OCI-LY7 (cell line): ENCODE data around the gene SFXN5. TPM values are rescaled to one million over a fixed set of nuclear protein-coding genes. Genes with fewer than 3 reads are reported as not detected.

Experiments
- BruUV-seq: library from RNA; stranded (reverse); fragments of 400-500 nt; replicated peaks from 2 replicates; lab custom pipeline; 2021; lab: Mats Ljungman, UMichigan
- CTCF ChIA-PET: fragments of 300-600 bp; sonication (Branson Sonifier 250); formaldehyde crosslinking; loops from one replicate; lab custom pipeline; 2022; ENCODE audit warnings: antibody characterized with exemption; ENCODE audit not compliant: unreplicated experiment; lab: Charles Lee
- POLR2A ChIA-PET: fragments of 300-600 bp; sonication (Branson Sonifier 250); formaldehyde crosslinking; loops from one replicate; lab custom pipeline; 2022; ENCODE audit warnings: antibody characterized with exemption; lab: Charles Lee
- DNase-seq: peaks from one replicate; pipeline ENCODE4 v3.0.0-alpha.2; 2015; ENCODE audit warnings: low spot score
- H2AFZ ChIP-seq: fragments of 200-600 bp; sonication (generic), shearing (Covaris generic); 2 replicates; pipeline ENCODE4 v1.6.1; 2014; ENCODE audit warnings: mild to moderate bottlenecking, antibody characterized with exemption, low read length, moderate library complexity
- H3K27ac ChIP-seq: fragments of 200-600 bp; sonication (generic); 2 replicates; pipeline ENCODE4 v1.5.1; 2014; ENCODE audit warnings: mixed run types, low read depth, mild to moderate bottlenecking, moderate library complexity, low read length, inconsistent platforms; ENCODE audit not compliant: poor library complexity, severe bottlenecking
- H3K36me3 ChIP-seq: fragments of 200-600 bp; sonication (generic); 2 replicates; pipeline ENCODE4 v1.6.1; 2014; ENCODE audit warnings: mild to moderate bottlenecking, antibody characterized with exemption, low read length, moderate library complexity, mixed read lengths; ENCODE audit not compliant: insufficient read depth
- H3K4me1 ChIP-seq: fragments of 200-600 bp; sonication (generic); 2 replicates; pipeline ENCODE4 v1.5.1; 2014; ENCODE audit warnings: mild to moderate bottlenecking, low read length; ENCODE audit not compliant: insufficient read depth, poor library complexity, severe bottlenecking
- H3K4me2 ChIP-seq: fragments of 200-600 bp; sonication (generic); 2 replicates; pipeline ENCODE4 v1.6.1; 2014; ENCODE audit warnings: mild to moderate bottlenecking, low read length
- H3K4me3 ChIP-seq: fragments of 200-600 bp; sonication (generic); 2 replicates; pipeline ENCODE4 v1.5.1; 2014; ENCODE audit warnings: mild to moderate bottlenecking, low read depth, low read length; ENCODE audit not compliant: poor library complexity, severe bottlenecking
- H3K79me2 ChIP-seq: fragments of 200-600 bp; sonication (generic); 2 replicates; pipeline ENCODE4 v1.6.1; 2016; ENCODE audit warnings: low read depth, mild to moderate bottlenecking, low read length, moderate library complexity, mixed read lengths; ENCODE audit not compliant: insufficient read depth
- H3K9me2 ChIP-seq: fragments of 200-600 bp; sonication (generic); 2 replicates; pipeline ENCODE4 v1.6.1; 2016; ENCODE audit warnings: mild to moderate bottlenecking, low read length, mixed read lengths; ENCODE audit not compliant: insufficient read depth
- H3K9me3 ChIP-seq: fragments of 200-600 bp; sonication (generic); 2 replicates; pipeline ENCODE4 v1.6.1; 2014; ENCODE audit warnings: mild to moderate bottlenecking, mixed run types, low read length, mixed read lengths
- H4K20me1 ChIP-seq: fragments of 200-600 bp; sonication (generic); 2 replicates; pipeline ENCODE4 v1.6.1; 2014; ENCODE audit warnings: mild to moderate bottlenecking, antibody characterized with exemption, low read length, moderate library complexity, mixed read lengths; ENCODE audit not compliant: insufficient read depth
- EZH2phosphoT487 ChIP-seq: fragments of 200-600 bp; sonication (generic); IDR thresholded peaks from 2 replicates; pipeline ENCODE4 v1.6.1; 2018; ENCODE audit warnings: low read depth, borderline replicate concordance, mild to moderate bottlenecking, mixed run types, antibody characterized with exemption, low read length, moderate library complexity, mixed read lengths
- intact Hi-C: fragments of 100-400 bp; cut with micrococcal nuclease; formaldehyde crosslinking; loops from one replicate; pipeline ENCODE4 v1.10.0; 2022; ENCODE audit not compliant: unreplicated experiment
- total RNA-seq, 2 experiments: library from RNA; depleted of rRNA in 1 of 2; stranded (reverse); fragments of >200 nt in 1 of 2; shearing (Covaris generic) in 1 of 2; gene quantifications; 2 replicates each; pipeline ENCODE4 v1.2.3, GENCODE V29; 2014 to 2022
- TF ChIP-seq, protein P1 (sequence below): fragments of 200-600 bp; sonication (generic); conservative IDR thresholded peaks from 2 replicates; pipeline ENCODE4 v1.5.1; 2014; ENCODE audit warnings: mild to moderate bottlenecking, antibody characterized with exemption, low read length, moderate library complexity, mixed read lengths

Gene SFXN5
- total RNA-seq, 2 experiments from 2014 or later = 4.5 to 10.5 TPM

- Histone ChIP-seq H3K36me3 (no peaks in the 10 kb centered on the region), H3K4me1 (no peaks in the 10 kb centered on the region), H3K27ac (no peak overlapping the region), H3K4me3 (no peak overlapping the region), H3K4me2 (no peak overlapping the region), H3K79me2 (no peaks in the 10 kb centered on the region), H3K9me2 (no peaks in the 10 kb centered on the region), H3K9me3 (no peaks in the 10 kb centered on the region), H4K20me1 (no peaks in the 10 kb centered on the region), H2AFZ (no peak overlapping the region)
- POLR2A ChIA-PET = interaction anchor here (0.6 to 1.6 kb wide), 2 partner anchors 261 to 756 kb away, joined by 3 to 4 read pairs; no protein-coding TSS in a partner anchor
- BruUV-seq = no TSS peak
- DNase-seq = peak; percentile 70
- TF ChIP-seq EZH2phosphoT487 = no peak
- TF ChIP-seq, protein P1, sequence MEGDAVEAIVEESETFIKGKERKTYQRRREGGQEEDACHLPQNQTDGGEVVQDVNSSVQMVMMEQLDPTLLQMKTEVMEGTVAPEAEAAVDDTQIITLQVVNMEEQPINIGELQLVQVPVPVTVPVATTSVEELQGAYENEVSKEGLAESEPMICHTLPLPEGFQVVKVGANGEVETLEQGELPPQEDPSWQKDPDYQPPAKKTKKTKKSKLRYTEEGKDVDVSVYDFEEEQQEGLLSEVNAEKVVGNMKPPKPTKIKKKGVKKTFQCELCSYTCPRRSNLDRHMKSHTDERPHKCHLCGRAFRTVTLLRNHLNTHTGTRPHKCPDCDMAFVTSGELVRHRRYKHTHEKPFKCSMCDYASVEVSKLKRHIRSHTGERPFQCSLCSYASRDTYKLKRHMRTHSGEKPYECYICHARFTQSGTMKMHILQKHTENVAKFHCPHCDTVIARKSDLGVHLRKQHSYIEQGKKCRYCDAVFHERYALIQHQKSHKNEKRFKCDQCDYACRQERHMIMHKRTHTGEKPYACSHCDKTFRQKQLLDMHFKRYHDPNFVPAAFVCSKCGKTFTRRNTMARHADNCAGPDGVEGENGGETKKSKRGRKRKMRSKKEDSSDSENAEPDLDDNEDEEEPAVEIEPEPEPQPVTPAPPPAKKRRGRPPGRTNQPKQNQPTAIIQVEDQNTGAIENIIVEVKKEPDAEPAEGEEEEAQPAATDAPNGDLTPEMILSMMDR = peak; percentile 79
- intact Hi-C loops = loop anchor here (1.0 to 5.0 kb wide), 3 partner anchors 81 to 285 kb away; no protein-coding TSS in a partner anchor
- CTCF ChIA-PET = interaction anchor here (0.6 kb wide), 2 partner anchors 282 to 286 kb away, joined by 3 read pairs; no protein-coding TSS in a partner anchor
Observed at GRCh38 chr2:72892506-72893173, 178.9 kb downstream of the SFXN5 start.

Other genes starting within 250 kb of the SFXN5 start
- not detected in 2 replicates for gene EXOC6B, start 245.7 kb downstream of the SFXN5 start, total RNA-seq (2014; rRNA removed; shearing (Covaris generic))
- 3.9 and 5.1 TPM in 2 replicates for gene EXOC6B, start 245.7 kb downstream of the SFXN5 start, total RNA-seq (2022)
- gene SPR, start 184.3 kb downstream of the SFXN5 start, total RNA-seq (2014; rRNA removed; shearing (Covaris generic)) = not detected in 2 replicates
- not detected in 2 replicates for gene SPR, start 184.3 kb downstream of the SFXN5 start, total RNA-seq (2022)
- gene EMX1, start 154.2 kb downstream of the SFXN5 start, total RNA-seq (2014; rRNA removed; shearing (Covaris generic)) = not detected in 2 replicates
- gene EMX1, start 154.2 kb downstream of the SFXN5 start, total RNA-seq (2022) = not detected in 2 replicates
- 0.05 and 0.13 TPM in 2 replicates for gene RAB11FIP5, start 41.2 kb upstream of the SFXN5 start, total RNA-seq (2014; rRNA removed; shearing (Covaris generic))
- 0.66 TPM in 1 of 2 replicates, not detected in the other for gene RAB11FIP5, start 41.2 kb upstream of the SFXN5 start, total RNA-seq (2022)
- not detected in 2 replicates for gene NOTO, start 130.9 kb upstream of the SFXN5 start, total RNA-seq (2014; rRNA removed; shearing (Covaris generic))
- gene NOTO, start 130.9 kb upstream of the SFXN5 start, total RNA-seq (2022) = not detected in 2 replicates
- 32.9 and 42.2 TPM in 2 replicates for gene SMYD5, start 142.5 kb upstream of the SFXN5 start, total RNA-seq (2014; rRNA removed; shearing (Covaris generic))
- 33.2 and 38.2 TPM in 2 replicates for gene SMYD5, start 142.5 kb upstream of the SFXN5 start, total RNA-seq (2022)
- gene PRADC1, start 161.5 kb upstream of the SFXN5 start, total RNA-seq (2014; rRNA removed; shearing (Covaris generic)) = 25.3 and 25.9 TPM in 2 replicates
- gene PRADC1, start 161.5 kb upstream of the SFXN5 start, total RNA-seq (2022) = 20.6 and 23.0 TPM in 2 replicates
- gene CCT7, start 162.6 kb upstream of the SFXN5 start, total RNA-seq (2014; rRNA removed; shearing (Covaris generic)) = 334 and 378 TPM in 2 replicates
- gene CCT7, start 162.6 kb upstream of the SFXN5 start, total RNA-seq (2022) = 307 and 347 TPM in 2 replicates
- gene FBXO41, start 212.8 kb upstream of the SFXN5 start, total RNA-seq (2014; rRNA removed; shearing (Covaris generic)) = 17.0 and 20.4 TPM in 2 replicates
- gene FBXO41, start 212.8 kb upstream of the SFXN5 start, total RNA-seq (2022) = 52.2 and 57.9 TPM in 2 replicates
- gene EGR4, start 221.8 kb upstream of the SFXN5 start, total RNA-seq (2014; rRNA removed; shearing (Covaris generic)) = not detected in 2 replicates
- gene EGR4, start 221.8 kb upstream of the SFXN5 start, total RNA-seq (2022) = not detected in 2 replicates